GM19238 (cell line): ENCODE data around the gene TSPAN3.

Experiments
- DNase-seq: peaks from one replicate; pipeline ENCODE4 v3.0.0; 2011; ENCODE audit warnings: low spot score; ENCODE audit not compliant: insufficient read length

Gene TSPAN3

GRCh38 chr15:77024273-77025082 is 46.4 kb downstream of the TSPAN3 start:
- DNase-seq: peak; percentile 84

GRCh38 chr15:77023576-77024272 is 47.2 kb downstream of the TSPAN3 start:
- no peak for DNase-seq

- no peak for DNase-seq
Measured at GRCh38 chr15:77022646-77023575, 48.0 kb downstream of the TSPAN3 start.

- no peak for DNase-seq
Measured at GRCh38 chr15:77021803-77022381, 49.0 kb downstream of the TSPAN3 start.

- no peak for DNase-seq
Measured at GRCh38 chr15:77021088-77021481, 49.8 kb downstream of the TSPAN3 start.

- no peak for DNase-seq
Measured at GRCh38 chr15:77020348-77021087, 50.4 kb downstream of the TSPAN3 start.

- DNase-seq: no peak
Measured at GRCh38 chr15:77019521-77020331, 51.2 kb downstream of the TSPAN3 start.

- no peak for DNase-seq
Measured at GRCh38 chr15:77018796-77019505, 52.0 kb downstream of the TSPAN3 start.

- DNase-seq: no peak
Measured at GRCh38 chr15:77017761-77018720, 52.9 kb downstream of the TSPAN3 start.

- no peak for DNase-seq
Measured at GRCh38 chr15:77017091-77017660, 53.7 kb downstream of the TSPAN3 start.

GRCh38 chr15:77016321-77016695 is 54.6 kb downstream of the TSPAN3 start:
- DNase-seq: no peak

GRCh38 chr15:77015646-77016320 is 55.1 kb downstream of the TSPAN3 start:
- no peak for DNase-seq

GRCh38 chr15:77014132-77015081 is 56.5 kb downstream of the TSPAN3 start:
- no peak for DNase-seq

- peak; percentile 69 for DNase-seq
Measured at GRCh38 chr15:77013776-77014131, 57.2 kb downstream of the TSPAN3 start.

- no peak for DNase-seq
Measured at GRCh38 chr15:77012868-77013267, 58.0 kb downstream of the TSPAN3 start.

- DNase-seq: no peak
Measured at GRCh38 chr15:77012117-77012712, 58.7 kb downstream of the TSPAN3 start.
